T-helper 2 cell treated with Interferon-gamma antibody and Interleukin-4, amounts not matched to agents 100 ng/mL and 5 ng/mL, for 36 hours (primary cell): ENCODE data around the gene MRGPRD. TPM values are rescaled to one million over a fixed set of nuclear protein-coding genes. Genes with fewer than 3 reads are reported as not detected.

Experiments used
- intact Hi-C: fragments of 100-400 bp; cut with micrococcal nuclease; formaldehyde crosslinking; loops from one replicate; pipeline ENCODE4 v1.15.1; 2023
- total RNA-seq: library from RNA; stranded (reverse); gene quantifications from 2 replicates; pipeline ENCODE4 v1.2.3, GENCODE V29; 2022

Gene MRGPRD, protein sequence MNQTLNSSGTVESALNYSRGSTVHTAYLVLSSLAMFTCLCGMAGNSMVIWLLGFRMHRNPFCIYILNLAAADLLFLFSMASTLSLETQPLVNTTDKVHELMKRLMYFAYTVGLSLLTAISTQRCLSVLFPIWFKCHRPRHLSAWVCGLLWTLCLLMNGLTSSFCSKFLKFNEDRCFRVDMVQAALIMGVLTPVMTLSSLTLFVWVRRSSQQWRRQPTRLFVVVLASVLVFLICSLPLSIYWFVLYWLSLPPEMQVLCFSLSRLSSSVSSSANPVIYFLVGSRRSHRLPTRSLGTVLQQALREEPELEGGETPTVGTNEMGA
- total RNA-seq, result not detected in 2 replicates

DNA sequence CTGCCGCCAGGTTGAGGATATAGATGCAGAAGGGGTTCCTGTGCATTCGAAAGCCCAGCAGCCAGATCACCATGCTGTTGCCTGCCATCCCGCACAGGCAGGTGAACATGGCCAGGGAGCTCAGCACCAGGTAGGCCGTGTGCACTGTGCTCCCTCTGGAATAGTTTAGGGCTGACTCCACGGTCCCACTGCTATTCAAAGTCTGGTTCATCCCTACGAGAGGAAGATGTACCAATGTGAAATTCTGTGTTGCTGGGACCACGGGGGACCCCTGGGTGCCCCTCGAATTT is at the start of gene MRGPRD:
Gene MRGPRD, minus strand, starts transcription at position 211 of the 290 bp plus-strand sequence. Its CDS starts 0 bp downstream, at position 211.
- intact Hi-C loops, result no loop called here

DNA sequence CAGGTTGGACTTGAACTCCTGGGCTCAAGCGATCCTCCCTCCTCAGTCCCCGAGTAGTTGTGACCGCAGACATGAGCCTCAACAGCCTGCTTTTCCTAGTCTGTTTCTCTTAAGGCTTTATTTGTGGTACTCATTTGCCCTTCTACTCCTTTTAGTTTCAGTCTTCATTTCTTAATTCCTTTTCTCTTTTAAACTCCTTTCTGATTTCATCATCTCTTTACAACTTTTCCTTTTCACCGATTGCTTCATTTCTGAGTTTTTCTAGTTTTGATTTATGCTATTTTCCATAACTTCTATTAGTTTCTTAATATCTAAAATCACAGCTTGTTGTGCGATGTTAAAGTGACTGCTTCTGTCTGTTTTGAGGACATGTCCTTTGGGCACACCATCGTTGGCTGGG is 49.5 kb upstream of the MRGPRD start:
- intact Hi-C loops, result no loop called here

DNA sequence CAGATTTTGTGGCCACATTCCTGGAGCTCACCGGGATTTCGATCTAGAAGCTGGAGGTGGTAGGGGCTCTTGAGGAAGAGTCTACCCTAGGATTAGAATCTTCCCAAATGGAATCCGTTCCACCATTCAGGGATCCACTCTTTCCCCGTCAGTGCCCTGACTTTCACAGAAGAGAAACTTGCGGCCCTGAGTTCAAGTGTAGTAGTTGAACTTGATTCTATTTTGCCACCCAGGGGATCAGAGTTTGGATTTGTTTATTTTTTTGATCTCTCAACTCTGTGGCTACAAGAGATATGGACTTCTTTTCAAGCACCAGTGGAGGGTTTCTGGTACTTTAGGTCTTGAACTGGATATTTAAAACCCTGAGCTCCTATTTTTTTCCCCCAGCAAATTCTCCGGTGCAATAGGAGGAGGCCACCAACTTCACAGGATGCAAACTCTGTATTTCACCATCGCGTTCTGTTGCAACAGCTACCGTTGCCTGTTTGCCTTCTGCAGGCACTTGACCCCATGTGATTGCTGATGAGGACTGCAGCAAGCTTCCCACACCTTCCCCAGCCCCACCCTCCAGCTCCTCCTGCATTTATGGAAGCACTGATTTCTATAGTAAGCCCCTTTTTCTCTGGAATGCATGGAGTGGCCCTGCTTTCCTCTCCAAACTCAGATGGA is 47.1 kb upstream of the MRGPRD start:
- intact Hi-C loops, result no loop called here

DNA sequence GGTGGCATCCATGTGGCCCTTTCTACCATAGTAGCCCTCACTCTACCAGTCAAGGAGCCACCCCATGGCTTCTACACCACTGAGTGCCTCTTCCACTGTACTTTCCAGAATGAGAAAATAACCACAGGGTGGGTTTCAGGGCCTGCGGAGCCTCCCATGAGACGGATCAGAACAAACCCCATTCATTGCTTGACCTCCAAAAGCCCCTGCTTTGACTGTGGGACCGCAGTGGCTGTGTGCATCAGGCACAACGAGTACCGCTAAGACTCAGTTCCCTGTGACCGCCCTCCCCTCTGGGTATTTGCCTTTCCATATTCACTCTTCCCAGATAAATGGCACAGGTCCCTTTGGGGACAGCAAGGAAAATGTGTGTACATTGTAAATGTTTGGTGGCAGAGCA is 43.7 kb upstream of the MRGPRD start:
- intact Hi-C loops, result no loop called here

DNA sequence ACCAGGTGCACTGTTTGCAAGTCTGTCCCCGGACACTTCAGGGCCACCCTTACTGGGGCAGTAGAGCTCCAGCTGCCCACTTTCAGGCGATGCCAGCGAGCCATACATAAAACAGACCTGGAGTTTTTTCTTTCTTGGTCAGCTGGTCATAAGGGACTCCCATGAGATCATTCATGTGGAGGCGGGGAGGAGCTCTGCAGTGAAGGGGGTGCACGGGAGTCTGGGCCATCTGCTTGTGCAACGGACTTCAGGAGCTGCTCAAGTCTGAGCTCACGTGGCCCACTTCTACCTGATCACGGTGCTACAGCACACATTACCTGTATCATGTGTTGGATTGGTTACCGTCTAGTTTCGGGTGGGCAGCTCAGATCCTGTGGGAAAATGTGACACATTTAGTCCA is 41.5 kb upstream of the MRGPRD start:
- intact Hi-C loops, result no loop called here

DNA sequence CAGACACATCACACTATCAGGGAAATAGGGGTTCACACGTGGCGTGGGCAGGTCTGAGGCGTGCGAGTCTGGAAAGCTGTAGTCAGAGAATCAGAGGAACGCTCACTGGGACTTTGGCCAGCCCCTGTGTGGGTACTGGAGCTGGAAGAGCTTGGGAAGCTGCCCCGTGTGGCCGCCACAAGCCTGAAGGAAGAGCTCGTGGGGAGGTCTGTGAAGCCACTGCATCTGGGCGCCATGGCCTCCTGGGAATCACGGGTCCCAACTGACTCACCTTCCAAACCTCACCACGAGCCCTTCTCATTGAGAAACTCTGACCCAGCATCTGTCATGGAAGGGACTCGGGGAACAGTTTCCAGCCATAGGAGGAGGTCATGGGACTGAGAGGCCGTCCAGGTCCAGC is 38.1 kb upstream of the MRGPRD start:
- intact Hi-C loops, result no loop called here

DNA sequence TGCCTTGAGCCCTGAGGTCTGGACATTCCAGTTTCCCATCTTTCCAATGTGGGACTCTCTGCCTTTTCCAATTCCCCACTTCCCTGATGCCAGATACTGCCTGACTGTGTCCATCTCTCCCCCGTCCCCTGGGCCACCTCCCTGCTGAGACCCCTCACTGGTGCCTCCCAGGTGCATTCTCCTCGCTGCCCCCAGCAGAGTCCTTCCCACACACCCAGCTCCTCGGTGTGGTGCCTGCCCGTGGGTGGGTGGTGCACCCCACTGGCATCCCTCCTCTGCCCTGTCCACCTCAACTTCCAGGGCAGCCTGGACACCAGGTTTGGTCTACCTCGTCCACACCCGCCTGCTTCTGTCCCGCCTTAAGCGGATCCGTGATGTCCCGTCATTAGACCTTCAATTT is 37.2 kb upstream of the MRGPRD start:
- intact Hi-C loops, result no loop called here

DNA sequence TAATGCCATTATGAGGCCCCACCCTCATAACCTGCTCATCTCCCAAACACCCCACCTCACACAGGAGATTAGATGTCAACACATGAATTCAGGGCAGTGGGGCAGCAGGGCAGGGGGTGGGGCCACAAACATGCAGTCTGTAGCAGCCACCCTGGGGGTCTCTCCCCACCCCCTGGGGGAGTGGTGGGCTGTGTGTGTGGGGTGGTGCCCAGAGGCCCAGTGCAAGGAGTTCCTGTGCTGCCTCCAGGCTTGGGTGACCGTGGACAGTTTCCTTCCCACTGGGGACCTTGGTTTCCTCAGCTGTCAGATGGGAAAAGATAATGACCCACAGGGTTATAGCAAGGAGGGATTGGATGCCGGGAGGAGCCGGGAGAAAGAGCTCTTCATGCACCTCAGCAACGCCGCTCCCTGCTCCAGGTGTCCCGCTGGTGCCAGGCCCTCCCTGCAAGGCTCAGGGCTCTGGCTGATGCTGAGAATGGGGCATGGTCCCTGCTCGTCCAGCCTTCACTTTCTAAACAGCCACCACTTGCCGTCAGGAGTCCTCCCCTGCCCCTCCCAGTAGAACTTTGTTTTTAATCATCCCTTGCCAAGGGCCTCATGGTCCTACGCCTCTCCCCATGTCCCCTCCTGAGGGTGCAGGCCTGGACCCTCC is 34.2 kb upstream of the MRGPRD start:
- intact Hi-C loops, result no loop called here

DNA sequence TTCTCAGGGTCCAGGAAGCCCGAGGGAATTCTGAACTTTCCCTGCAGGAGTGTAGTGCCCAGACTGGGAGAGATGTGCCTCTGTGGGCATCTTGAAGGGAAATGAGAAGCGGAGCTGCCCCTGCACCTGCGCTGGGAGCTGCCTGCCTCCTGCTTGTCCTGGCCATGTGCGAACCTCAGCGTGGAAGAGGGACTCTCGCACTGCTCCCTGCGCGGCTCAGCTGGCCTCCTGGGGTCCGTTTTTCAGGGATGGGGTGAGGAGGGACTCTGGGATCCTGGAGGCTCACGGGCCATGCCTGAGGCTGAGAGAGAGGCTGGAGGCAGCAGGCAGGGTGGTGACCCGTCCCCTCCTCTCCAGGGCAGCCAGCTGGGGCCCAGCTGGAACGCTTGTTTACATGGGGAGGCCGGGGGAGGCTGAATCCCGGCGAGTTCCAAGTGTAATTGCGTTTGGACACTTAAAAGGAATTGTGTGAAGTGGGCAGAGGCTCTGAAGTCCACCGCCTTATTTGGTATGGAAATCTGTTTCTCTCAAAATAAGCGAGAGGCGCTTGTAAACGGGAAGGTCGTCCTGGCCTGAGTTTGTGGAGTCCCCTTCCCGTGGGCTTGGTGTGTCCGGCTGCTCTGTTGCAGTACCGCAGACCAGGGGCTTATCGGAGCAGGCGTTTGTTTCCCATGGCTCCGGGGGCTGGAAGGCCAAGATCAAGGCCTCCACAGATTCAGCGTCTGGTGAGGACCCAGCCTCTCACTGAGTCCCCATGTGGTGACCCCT is 33.5 kb upstream of the MRGPRD start:
- intact Hi-C loops, result no loop called here

DNA sequence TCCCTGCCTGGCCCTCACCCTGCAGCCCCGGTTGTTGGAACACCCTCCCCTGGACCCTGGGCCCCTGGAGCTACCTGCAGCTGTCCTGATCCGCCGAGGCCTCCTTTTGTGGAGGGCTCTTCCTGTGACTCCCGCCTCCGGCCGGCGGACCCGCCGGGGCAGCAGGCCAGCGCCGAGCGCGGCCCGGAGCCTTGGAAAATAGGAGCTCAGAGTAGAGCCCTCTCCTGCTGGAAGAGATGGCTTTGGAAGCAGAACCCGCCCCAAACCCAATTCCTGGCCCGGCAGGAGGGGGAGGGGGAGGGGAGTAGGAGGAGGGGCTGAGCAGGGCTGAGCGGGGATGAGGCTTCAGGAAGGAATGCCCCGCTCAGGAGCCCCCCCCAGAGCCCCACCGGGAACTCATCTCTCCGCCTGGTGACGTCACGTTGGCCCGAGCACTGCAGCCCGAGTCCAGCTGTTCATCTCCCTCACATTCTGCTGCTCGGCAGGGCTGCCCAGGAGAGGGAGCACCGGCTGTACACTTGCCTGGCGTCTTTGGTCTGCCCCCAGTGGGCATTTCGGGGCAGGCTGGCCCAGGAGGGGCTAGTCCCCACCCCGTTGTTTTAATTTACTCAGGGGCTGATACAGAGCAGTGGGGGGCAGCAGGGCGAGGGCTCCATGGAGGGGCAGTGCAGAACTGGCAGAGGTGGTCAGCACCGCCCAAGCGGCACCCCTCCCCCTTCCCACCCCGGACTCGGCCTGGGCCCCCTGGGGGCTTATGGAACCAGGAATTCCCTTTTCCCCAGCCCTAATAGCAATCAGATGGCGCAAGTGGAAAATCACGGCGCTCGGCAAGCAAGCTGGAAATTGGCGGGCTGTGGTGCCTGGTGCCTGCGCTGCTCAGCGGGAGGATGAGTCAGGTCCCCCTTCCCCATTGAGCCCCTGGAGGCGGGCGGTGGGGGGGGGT is 32.5 kb upstream of the MRGPRD start, which contains the start of gene MRGPRF:
Gene MRGPRF, minus strand, starts transcription at position 238 of the 943 bp plus-strand sequence. CDS start 3,345 bp downstream, outside the sequence.
- intact Hi-C loops, result no loop called here

DNA sequence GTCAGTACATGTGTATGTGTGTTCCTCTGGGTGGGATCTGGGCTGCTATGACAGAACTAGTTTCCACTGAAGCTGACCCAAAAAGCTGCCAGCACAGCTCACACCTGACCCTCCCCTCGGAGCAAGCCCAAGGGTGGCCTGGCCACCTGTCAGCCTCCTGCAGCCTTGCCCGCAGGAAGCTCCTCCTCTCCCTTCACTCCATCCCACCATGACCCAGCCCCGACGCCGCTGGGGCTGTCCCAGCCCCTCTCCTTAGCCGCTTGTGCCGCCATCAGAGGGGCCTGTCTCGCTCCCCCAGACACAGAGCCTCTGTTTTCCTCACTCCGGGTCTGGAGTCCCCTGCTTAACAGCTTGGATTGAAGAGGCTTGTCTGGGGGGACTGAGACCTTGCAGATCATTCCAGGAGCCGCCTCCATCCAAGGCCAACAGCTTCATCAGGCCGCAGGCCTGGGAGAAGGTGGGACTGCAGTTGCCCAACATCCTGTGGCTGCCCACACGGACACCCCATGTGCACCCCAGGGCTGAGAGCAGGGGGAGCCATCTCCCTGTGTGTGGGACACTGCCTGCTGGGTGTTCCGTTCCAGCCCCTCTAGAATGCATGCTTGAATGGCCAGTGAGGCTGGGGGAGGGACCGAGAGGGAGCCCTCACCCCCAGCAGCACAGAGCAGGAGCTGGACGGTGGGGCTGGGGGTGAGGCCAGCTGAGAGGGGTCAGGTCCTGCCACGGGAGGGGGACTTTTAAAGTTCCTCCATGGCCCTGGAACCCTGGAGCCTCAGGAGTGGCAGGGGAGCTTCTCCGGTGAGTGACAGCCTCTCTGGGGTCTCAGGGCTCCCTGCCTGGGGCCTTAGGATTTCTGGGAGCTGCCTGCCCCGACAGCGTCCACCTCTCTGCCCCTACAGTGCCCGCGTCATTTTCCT is 31.6 kb upstream of the MRGPRD start:
- intact Hi-C loops, result no loop called here

DNA sequence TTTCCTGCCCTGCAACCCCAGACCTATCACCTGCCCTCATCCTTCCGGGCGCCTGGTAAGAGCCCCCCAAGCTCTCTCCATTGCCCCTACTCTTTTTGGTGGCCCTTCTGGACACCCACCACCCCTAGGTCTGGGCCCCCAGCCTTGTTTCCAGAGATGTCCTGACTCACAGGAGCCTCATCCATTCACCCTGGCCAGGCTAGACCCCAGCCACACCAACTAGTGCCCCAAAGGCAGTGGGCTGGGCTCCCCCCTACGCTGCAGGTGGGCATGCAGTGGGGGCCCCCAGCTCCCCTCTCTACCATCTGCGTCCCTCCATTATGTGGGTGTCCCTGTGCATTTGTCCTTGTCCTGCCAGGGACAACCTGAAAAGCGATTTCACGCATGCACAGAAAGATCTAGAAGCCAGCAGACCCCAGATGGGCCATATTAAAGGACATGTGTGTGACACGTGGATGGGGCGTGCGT is 30.9 kb upstream of the MRGPRD start:
- intact Hi-C loops, result no loop called here

DNA sequence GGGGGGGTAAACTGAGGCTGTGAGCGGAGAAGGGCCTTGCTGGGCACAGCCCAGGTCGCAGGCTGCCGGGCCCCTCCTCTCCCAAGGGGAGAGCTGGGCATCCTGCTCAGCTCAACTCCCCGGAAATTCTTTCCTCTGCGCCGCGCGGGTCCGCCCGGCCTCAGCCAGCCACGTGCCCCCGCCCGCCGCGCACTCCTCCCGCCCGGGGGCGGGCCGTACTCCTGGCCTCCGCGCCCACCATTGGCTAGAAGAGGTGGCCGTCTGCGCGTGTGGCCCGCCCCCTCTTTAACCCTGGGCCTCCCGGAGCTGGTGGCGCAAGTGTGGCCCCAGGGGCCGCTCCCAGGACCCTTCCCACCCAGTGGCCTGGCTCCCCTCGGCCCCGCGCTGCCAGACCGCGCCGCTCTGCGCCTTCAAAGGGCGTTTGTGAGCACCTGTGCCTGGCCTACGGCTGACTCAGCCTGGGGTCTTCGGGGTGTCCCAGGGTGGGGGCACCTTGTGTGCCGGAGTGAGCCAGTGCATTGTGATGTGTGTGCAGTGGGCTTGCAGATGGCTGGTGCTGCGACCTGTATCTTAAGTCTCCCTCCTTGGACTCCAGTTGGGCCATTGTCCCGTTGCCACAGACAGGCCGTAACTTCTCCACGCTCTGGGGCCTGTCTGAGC is 30.3 kb upstream of the MRGPRD start:
- intact Hi-C loops, result no loop called here

DNA sequence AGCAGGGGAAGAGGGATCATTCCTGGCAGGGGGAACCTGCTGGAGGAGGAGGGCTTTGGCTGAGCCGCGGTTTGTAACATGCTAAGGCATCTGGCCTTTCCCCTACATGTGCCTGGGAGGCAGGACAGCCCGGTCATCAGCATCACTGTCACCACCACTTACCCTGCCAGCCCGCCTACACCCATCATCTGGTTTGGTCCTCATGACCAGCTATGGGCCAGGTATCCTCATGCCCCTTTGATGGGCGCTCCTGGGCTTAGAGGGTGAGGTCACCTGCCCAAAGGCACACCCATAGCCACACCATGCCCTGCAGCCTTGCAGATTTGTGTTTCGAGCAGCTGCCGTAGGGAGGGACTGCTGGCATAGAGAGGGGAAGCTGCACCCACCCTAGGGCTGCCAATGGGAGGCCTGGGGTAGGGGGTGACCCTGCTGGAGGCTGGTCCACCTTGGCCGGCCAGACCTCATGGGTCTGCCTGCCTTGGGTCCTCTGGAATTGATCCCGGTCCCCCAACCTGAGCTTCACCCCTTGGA is 29.6 kb upstream of the MRGPRD start:
- intact Hi-C loops, result no loop called here

DNA sequence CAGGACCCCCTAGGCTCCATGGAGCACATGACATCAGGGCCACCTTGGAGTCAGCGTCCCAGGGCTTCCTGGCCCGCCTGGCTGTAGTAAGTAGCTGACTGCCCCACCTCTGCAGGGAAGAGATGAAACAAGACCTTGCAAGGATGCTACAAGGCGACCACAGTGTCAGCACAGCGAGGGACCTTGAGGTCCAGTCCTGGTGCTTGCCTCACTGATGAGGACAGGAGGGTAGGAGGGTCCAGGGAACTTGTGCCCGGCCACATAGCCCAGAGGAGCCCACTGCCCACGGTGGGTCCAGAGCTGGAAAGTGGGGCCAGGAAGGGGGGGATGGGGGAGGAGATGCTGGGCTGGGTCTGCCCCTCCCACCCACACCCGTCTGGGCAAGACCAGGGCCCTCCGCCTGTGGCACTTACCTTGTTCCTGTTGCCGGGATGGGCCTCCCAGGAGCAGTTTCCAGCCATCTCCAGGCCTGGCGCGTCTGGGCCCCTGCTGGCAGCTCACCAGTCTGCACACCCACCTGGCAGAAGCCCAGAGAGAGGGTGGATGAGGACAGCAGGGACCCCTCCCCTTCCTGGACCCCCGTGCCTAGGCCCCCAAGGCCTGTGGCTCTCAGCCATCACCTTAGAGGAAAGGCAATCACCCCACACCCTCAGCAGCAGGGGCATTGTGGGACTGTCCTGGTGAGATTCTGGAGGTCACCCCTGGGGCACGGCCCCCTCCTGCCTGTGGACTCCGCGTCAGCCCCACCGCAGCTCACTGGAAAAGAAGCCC is 28.8 kb upstream of the MRGPRD start:
- intact Hi-C loops, result no loop called here

DNA sequence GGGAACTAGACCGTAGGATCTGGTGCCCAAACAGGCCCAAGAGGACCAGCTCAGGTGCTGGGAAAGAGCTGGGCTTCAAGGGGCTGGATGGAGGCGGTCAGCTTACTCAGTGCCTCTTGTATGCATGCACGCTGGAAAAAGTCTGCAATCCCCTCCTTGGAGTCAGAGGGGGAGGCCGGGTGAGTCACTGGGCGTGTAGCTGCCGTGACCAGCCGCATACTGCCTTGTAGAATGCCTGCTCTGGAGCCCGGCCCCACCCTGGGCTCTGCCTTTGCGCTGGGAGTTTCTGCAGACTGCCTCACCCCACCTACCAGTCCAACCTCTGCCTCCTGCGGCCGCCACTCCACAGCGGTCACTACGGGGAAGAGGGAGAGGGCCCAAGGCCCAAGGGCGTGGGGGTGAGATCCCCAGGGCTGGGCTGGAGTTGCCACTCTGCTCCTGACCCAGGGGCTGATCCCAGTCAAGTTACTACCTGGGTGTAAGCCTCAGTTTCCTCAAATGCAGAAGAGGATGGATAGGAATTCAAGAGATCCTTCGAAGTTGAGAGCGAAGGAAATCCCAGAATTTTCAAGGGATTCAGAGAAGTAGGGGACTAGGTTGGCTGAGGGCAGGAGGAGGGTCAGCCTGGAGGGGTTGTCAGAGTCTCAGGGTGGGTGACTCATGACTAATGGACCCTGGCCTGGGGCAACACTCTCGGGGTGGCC is 28.1 kb upstream of the MRGPRD start:
- intact Hi-C loops, result no loop called here

DNA sequence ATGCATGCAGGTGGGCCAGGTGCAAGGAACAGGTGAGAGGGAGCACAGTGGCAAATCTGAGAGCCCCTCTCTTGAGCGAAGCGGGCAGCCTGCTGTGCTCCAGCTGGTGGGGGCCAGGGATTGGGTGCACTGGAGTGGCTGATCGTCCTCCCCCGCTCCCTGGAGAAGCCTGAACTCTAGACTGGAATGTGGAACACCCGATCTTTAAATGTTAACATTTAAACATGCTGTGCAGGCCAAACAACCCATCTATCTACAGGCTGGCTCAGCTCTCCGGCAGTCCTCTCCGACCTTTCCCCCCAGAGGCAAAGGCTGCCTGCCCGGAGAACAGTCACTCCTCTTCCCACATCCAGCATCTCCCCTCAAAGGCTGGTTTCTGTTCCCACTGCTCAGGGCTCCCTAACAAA is 27.2 kb upstream of the MRGPRD start:
- intact Hi-C loops, result no loop called here
